Mammary epithelial cell (primary cell): ENCODE results near the gene MOB2.

Experiments
- EZH2 ChIP-seq: IDR thresholded peaks from 2 replicates; pipeline ENCODE4 v1.6.1; 2012; ENCODE audit warnings: low read length, inconsistent platforms, borderline replicate concordance
- TF ChIP-seq, protein P1 (sequence below), 2 donors: IDR thresholded peaks in 1 of 2; conservative IDR thresholded peaks in 1 of 2; 2 replicates each; pipeline ENCODE4 v1.5.1; 2011 to 2012; ENCODE audit warnings: inconsistent platforms in 2 of 2, low read length in 2 of 2, mild to moderate bottlenecking in 2 of 2, control low read depth in 1 of 2, low read depth in 1 of 2; ENCODE audit not compliant: insufficient read depth in 1 of 2; ENCODE audit errors: extremely low read depth in 1 of 2

DNA sequence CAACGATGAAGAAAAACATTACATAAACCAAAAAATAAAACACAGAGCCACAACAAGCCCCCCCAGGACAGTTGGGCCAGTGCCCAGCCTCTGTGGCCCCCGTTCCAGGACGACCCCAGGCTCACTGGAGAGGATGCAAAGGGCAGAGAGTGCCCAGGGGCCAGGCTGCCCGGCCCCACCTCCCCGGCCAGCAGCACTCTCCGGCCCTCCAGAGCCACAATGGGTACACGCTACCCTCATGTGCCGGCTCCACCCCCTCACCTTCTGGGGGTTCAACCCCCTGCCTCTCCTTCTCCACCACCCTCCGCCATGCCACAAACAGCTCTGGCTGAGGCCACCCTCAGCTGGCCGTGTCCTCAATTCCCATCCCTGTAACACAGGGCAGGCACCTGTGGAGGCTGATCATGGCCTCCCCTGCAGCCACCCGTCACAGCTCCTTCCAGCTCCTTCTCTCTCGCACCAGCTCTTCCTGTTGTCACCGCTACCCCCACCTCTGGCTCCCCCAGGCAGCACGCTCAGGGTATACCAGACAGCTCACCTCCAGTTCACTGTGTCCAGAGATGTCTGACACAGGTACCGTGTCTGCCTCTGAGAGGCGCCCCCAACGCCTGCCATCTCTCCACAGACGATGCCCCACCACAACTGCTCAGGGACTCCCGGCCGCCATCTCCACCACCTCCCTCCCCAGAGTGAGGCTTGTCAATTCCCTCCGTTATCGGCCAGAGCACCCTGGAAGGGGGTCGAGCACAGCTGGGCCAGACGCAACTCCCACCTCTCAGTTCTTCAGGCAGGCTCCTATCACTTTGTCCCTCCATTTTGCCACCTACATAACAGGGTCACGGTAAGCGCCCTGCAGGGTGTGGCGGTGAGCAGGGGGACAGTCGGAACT is 30.8 kb upstream of the MOB2 start:
- TF ChIP-seq, protein P1, sequence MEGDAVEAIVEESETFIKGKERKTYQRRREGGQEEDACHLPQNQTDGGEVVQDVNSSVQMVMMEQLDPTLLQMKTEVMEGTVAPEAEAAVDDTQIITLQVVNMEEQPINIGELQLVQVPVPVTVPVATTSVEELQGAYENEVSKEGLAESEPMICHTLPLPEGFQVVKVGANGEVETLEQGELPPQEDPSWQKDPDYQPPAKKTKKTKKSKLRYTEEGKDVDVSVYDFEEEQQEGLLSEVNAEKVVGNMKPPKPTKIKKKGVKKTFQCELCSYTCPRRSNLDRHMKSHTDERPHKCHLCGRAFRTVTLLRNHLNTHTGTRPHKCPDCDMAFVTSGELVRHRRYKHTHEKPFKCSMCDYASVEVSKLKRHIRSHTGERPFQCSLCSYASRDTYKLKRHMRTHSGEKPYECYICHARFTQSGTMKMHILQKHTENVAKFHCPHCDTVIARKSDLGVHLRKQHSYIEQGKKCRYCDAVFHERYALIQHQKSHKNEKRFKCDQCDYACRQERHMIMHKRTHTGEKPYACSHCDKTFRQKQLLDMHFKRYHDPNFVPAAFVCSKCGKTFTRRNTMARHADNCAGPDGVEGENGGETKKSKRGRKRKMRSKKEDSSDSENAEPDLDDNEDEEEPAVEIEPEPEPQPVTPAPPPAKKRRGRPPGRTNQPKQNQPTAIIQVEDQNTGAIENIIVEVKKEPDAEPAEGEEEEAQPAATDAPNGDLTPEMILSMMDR (conservative IDR thresholded peaks at IDR 0.05 in 1 of 2, IDR thresholded peaks at IDR 0.05 in 1 of 2; ENCODE audit: extremely low read depth in 1 of 2, insufficient read depth in 1 of 2, low read depth in 1 of 2, low read length in 2 of 2): no peak
- no peak for TF ChIP-seq EZH2
